NT2/D1 (cell line): Measurements from ENCODE around the gene GNG8.

Experiments
- YY1 ChIP-seq: IDR thresholded peaks from 2 replicates; pipeline ENCODE4 v1.6.1; 2011; ENCODE audit not compliant: insufficient read length, insufficient read depth
- ZNF274 ChIP-seq: IDR thresholded peaks from 2 replicates; pipeline ENCODE4 v1.6.1; 2011; ENCODE audit warnings: mild to moderate bottlenecking, low read depth, low read length

GRCh38 chr19:46591254-46591653, 44.7 kb downstream of the GNG8 start:
- no peak for TF ChIP-seq YY1
- no peak for TF ChIP-seq ZNF274
